ENCODE measurements around the gene LTB4R2.
"Not testable (repeated sequence)": the region's sequence is repeated elsewhere in the genome, so short reads cannot be mapped to it uniquely, and the experiment has no call there.

The LTB4R2 gene

DNA sequence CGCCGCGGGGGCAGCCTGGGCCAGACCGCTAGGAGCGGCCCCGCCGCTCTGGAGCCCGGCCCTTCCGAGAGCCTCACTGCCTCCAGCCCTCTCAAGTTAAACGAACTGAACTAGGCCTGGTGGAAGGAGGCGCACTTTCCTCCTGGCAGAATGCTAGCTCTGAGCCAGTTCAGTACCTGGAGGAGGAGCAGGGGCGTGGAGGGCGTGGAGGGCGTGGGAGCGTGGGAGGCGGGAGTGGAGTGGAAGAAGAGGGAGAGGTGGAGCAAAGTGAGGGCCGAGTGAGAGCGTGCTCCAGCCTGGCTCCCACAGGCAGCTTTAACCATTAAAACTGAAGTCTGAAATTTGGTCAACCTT, 6.6 kb downstream of the LTB4R2 start:
- no peak overlapping the region for H3K27ac Mint-ChIP-seq
- H3K36me3 Mint-ChIP-seq (ENCODE audit: low read depth): peaks cover 20% of the 10 kb centered on the region
- no peaks in the 10 kb centered on the region for H3K9me3 Mint-ChIP-seq
- no peak overlapping the region for H3K4me3 Mint-ChIP-seq
- peaks cover 54% of the 10 kb centered on the region for H3K4me1 Mint-ChIP-seq (ENCODE audit: low read depth)
- no peaks in the 10 kb centered on the region for H3K27me3 Mint-ChIP-seq

DNA sequence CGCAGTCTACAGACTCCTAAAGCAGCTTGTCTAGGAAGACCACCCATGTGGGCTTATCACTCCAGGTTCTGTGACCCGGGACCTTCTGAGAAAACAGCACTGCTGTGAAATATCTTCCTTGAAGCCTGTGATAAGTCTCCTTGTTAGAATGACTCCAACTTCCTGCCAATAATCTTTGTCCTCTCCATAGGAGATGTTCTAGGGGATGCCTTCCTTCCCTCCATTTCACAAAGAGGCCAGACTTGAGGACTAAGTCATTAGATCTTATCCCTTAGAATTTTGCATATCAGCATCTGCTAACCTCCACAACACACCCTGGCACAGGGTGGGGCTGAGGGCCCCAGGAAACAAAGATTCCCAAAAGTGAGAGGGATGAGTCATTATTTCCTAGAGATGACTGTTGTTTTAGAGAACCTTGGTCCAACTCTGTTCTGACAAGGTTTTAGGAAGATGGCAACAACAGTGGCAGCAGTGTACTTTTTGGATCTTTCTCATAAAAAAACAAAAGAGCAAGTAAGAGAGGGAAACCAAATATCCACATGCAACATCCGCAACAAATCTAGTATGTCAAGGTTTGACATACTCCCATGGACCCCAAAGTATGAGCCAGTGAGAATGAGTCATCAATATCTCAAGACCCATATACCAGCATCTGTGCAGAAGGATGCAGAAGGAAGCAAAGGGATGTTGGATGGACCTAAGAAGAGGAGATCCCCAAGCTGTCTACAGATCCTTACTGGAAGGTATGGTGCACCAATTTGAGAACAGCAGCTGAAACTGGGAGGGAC, 7.4 kb downstream of the LTB4R2 start:
- Mint-ChIP-seq H3K36me3 (ENCODE audit: low read depth) (peaks cover 16% of the 10 kb centered on the region), H3K27ac (peak overlapping the region; percentile 74), H3K4me3 (no peak overlapping the region), H3K9me3 (no peaks in the 10 kb centered on the region), H3K27me3 (no peaks in the 10 kb centered on the region), H3K4me1 (ENCODE audit: low read depth) (peaks cover 46% of the 10 kb centered on the region)

DNA sequence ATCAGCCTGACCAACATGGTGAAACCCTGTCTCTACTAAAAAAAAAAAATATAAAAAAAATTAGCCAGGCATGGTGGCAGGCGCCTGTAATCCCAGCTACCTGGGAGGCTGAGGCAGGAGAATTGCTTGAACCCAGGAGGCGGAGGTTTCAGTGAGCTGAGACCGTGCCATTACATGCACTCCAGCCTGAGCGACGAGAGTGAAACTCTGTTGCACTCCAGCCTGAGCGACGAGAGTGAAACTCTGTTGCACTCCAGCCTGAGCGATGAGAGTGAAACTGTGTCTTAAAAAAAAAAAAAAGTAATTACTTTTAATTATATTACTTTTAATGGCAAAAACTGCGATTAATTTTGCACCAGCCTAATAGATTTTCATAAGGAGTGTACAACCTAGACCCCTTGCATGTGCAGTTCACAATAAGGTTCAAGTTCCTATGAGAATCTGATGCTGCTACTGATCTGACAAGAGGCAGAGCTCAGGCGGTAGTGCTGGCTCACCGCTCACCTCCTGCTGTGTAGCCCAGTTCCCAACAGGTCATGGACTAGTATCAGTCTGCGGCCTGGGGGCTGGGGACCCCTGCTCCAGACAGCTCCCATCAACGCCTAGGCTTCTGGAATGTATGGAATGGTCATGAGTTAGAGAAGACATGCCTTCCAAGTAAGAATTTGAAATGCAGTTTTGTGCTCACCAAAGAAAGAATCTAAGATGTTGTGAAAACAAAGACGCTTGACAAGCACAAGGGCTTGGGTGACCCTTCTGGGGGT, 11.5 kb downstream of the LTB4R2 start:
- Mint-ChIP-seq H3K4me3 (no peak overlapping the region), H3K27ac (no peak overlapping the region), H3K9me3 (no peaks in the 10 kb centered on the region), H3K27me3 (no peaks in the 10 kb centered on the region), H3K36me3 (ENCODE audit: low read depth) (peaks cover 3% of the 10 kb centered on the region), H3K4me1 (ENCODE audit: low read depth) (peaks cover 12% of the 10 kb centered on the region)

DNA sequence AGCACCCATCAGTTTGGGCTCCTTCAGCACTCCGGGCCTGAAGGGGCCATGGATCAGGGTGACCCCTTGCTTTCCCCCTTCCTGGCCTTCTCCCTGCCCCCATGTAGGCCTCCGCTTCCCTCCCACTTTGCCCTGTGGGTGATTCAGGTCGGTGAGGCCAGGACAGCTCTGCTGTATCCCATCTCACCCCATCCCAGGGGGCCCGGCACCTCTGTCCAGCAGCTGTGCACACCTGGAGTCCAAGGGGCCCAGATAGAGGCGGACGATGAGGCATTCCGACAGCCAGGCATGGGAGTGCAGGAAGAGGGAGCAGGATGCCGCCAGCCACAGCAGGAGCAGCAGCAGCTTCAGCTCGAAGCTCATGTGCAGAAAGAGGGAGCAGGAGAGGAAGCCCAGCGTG, 12.7 kb downstream of the LTB4R2 start:
- H3K4me3 Mint-ChIP-seq: no peak overlapping the region
- H3K4me1 Mint-ChIP-seq (ENCODE audit: low read depth): peaks cover 9% of the 10 kb centered on the region
- no peak overlapping the region for H3K27ac Mint-ChIP-seq
- no peaks in the 10 kb centered on the region for H3K9me3 Mint-ChIP-seq
- no peaks in the 10 kb centered on the region for H3K27me3 Mint-ChIP-seq
- H3K36me3 Mint-ChIP-seq (ENCODE audit: low read depth): no peaks in the 10 kb centered on the region

DNA sequence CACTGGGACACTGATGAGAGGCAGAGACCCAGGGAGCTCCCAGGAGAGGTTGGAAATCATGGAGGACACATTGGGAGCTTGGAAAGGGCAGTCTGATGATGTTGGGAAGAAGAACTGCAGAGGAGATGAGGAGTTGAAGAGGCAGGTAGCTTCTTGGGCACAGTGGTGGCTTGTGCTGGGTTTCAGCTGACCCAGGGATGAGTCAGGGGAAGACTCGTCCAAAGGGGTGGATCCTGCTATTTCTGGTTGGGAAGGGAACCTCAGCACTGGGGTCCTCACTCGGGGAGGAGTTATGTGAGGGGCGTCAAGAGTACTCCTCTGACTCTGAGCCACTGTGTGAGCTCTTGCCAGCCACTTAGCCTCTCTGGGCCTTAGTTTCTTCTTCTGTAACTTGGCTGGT, 13.4 kb downstream of the LTB4R2 start:
- H3K36me3 Mint-ChIP-seq (ENCODE audit: low read depth): no peaks in the 10 kb centered on the region
- H3K9me3 Mint-ChIP-seq: no peaks in the 10 kb centered on the region
- no peaks in the 10 kb centered on the region for H3K27me3 Mint-ChIP-seq
- no peak overlapping the region for H3K4me3 Mint-ChIP-seq
- H3K27ac Mint-ChIP-seq: no peak overlapping the region
- peaks cover 7% of the 10 kb centered on the region for H3K4me1 Mint-ChIP-seq (ENCODE audit: low read depth)

DNA sequence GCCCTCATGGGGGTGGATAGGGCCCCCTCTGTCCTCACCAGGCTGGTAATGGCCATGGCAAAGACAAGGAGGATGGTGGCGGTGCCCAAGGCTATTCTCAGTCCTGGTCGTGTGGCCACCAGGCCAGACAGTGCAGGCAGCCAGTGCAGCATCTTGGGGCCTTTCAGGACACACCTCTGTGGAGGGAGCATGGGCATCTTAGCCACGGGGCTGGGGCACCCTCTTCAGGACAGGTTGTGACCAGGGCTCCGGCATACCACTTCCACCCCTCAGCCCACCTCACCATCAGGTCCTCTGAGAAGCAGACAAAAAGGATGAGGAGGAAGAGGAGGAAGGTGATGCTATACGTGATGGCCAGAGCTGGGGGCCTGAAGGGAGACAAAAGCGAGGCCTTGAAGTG, 14.1 kb downstream of the LTB4R2 start:
- no peaks in the 10 kb centered on the region for H3K36me3 Mint-ChIP-seq (ENCODE audit: low read depth)
- no peak overlapping the region for H3K4me3 Mint-ChIP-seq
- peaks cover 13% of the 10 kb centered on the region for H3K4me1 Mint-ChIP-seq (ENCODE audit: low read depth)
- no peaks in the 10 kb centered on the region for H3K9me3 Mint-ChIP-seq
- no peaks in the 10 kb centered on the region for H3K27me3 Mint-ChIP-seq
- no peak overlapping the region for H3K27ac Mint-ChIP-seq

DNA sequence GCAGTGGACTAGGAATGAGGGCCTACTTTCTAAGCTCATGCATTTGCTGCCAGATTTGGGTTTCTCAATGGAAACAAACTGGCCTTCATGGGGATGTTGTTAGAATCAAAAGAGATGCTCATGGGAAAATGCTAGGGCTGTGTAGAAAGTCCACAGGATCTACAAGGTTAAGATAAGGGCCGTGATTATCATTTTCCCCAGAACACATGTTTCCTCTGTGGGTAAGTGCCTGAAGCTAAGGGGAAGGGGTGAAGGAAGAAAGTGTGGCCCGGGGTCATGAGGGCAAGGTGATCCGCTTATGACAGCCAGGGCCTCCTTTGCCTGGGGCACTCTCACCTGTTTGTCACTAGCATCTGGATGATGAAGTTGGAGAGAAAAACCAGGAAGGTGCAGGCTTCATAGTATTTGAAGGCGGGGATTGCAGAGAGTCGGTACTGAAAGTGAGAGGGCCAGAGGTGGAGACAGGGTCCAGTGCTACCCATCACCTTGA, 15.1 kb downstream of the LTB4R2 start:
- Mint-ChIP-seq H3K27me3 (no peaks in the 10 kb centered on the region), H3K9me3 (no peaks in the 10 kb centered on the region), H3K27ac (no peak overlapping the region), H3K4me1 (ENCODE audit: low read depth) (peaks cover 23% of the 10 kb centered on the region), H3K4me3 (no peak overlapping the region), H3K36me3 (ENCODE audit: low read depth) (no peaks in the 10 kb centered on the region)

DNA sequence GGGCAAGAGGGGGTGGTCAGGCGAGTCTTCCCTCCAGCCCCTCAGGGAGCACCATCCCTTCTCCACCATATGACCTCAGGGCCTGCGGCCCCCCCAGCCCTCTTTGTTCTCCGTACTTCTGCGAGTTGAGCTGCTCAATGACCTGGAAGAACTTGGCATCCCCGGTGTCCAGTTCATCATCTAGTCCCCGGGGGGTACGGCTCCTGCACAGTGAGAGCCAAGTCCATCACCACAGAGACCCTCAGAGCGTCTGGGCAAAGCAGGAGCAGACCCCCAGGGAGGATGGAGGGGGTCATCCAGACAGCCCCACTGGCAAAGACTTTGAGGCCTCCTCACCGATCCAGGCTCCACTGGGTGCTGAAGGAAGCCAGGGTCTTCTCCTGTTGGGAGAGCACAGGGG, 16.0 kb downstream of the LTB4R2 start:
- Mint-ChIP-seq H3K4me3 (no peak overlapping the region), H3K27ac (no peak overlapping the region), H3K4me1 (ENCODE audit: low read depth) (peaks cover 31% of the 10 kb centered on the region), H3K9me3 (no peaks in the 10 kb centered on the region), H3K27me3 (peaks cover 6% of the 10 kb centered on the region), H3K36me3 (ENCODE audit: low read depth) (no peaks in the 10 kb centered on the region)

DNA sequence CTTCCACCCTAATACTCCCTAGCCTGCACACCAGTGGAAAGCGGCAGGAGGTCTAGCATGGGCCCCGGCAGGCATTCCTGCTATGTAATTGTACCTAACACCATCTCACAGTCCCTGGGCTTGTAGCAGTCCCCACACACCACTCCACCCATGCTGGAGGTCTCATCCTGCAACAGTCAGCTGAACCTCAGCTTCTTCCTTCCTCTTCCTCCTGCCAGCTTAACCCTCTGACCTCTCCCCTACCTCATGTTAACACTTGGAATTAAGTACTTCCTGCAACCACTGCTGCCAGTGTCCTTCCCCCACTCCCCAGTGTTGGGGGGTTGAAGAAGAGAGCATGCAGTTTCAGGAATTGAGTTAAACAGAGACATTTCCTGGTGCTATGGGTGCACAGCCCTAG, 17.4 kb downstream of the LTB4R2 start:
- no peaks in the 10 kb centered on the region for H3K9me3 Mint-ChIP-seq
- H3K4me3 Mint-ChIP-seq: no peak overlapping the region
- H3K27ac Mint-ChIP-seq: no peak overlapping the region
- H3K27me3 Mint-ChIP-seq: peaks cover 10% of the 10 kb centered on the region
- H3K36me3 Mint-ChIP-seq (ENCODE audit: low read depth): no peaks in the 10 kb centered on the region
- peaks cover 39% of the 10 kb centered on the region for H3K4me1 Mint-ChIP-seq (ENCODE audit: low read depth)

DNA sequence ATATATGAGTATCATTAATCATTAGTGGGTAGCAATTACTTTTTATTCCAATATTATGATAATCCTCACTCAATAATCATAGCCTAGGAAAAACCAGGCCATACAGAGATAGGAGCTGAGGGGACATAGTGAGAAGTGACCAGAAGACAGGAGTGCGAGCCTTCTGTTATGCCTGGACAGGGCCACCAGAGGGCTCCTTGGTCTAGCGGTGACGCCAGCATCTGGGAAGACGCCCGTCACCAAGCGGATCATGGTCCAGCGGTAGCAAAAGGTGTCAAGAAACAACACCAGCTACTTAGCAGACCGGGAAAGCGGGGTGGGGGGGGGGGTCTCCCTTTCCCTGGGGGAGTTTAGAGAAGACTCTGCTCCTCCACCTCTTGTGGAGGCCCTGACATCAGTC, 18.0 kb downstream of the LTB4R2 start:
- H3K27ac Mint-ChIP-seq; H3K9me3 Mint-ChIP-seq; H3K36me3 Mint-ChIP-seq (ENCODE audit: low read depth); H3K4me3 Mint-ChIP-seq: not testable (repeated sequence)
- Mint-ChIP-seq H3K4me1 (ENCODE audit: low read depth) (peaks cover 45% of the 10 kb centered on the region), H3K27me3 (peaks cover 14% of the 10 kb centered on the region)

DNA sequence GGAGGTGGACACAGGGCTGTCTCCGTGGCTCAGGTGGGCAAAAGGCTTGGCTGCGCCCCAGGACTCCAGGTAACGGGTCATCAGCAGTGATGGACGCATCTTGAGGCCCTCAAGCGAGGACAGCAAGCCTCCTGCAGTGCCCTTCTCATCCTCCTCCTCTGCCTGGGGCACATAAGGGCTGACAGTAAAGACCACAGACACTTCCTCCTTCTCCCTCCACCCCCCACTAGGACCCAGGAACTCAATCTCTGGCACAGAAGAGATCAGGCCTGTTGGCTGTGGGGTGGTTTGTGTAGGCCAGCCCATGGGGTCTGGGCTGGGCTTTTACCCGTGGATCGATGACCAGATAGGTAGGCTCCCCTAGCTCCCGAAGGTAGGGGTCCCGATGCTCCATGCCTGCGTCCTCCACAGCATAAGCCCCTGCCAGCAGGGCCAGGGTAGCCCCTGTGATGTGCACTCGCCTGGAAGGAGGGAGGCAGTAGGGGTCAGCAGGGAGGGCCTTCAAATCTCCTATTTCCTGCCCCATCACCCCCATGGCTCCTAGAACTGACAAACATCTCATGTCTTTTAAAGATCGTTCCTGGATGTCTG, 19.2 kb downstream of the LTB4R2 start:
- Mint-ChIP-seq H3K36me3 (ENCODE audit: low read depth) (no peaks in the 10 kb centered on the region), H3K4me3 (no peak overlapping the region), H3K27ac (peak overlapping the region; percentile 36), H3K27me3 (peaks cover 22% of the 10 kb centered on the region), H3K4me1 (ENCODE audit: low read depth) (peaks cover 58% of the 10 kb centered on the region), H3K9me3 (no peaks in the 10 kb centered on the region)

DNA sequence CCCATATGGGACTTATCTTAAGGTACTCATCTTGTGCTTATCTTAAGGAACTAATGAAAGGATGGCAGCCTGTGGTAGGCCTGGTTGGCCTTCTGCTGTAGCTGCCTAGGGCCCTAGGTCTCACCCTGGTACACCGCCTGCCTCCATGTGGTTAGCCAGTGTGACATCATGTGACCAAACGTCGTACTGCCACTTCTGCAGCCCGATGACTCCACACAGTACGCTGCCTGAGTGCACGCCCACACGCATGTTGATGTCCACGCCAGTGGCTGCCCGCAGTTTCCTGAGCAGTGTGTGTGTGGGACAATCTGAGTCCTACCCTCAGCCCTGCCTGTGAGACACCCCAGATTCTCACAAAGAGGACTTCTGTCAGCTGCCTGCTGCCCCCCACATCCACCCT, 19.8 kb downstream of the LTB4R2 start:
- H3K9me3 Mint-ChIP-seq: no peaks in the 10 kb centered on the region
- H3K27ac Mint-ChIP-seq: no peak overlapping the region
- H3K27me3 Mint-ChIP-seq: peaks cover 24% of the 10 kb centered on the region
- H3K36me3 Mint-ChIP-seq (ENCODE audit: low read depth): no peaks in the 10 kb centered on the region
- peaks cover 61% of the 10 kb centered on the region for H3K4me1 Mint-ChIP-seq (ENCODE audit: low read depth)
- peak overlapping the region; percentile 8 for H3K4me3 Mint-ChIP-seq

DNA sequence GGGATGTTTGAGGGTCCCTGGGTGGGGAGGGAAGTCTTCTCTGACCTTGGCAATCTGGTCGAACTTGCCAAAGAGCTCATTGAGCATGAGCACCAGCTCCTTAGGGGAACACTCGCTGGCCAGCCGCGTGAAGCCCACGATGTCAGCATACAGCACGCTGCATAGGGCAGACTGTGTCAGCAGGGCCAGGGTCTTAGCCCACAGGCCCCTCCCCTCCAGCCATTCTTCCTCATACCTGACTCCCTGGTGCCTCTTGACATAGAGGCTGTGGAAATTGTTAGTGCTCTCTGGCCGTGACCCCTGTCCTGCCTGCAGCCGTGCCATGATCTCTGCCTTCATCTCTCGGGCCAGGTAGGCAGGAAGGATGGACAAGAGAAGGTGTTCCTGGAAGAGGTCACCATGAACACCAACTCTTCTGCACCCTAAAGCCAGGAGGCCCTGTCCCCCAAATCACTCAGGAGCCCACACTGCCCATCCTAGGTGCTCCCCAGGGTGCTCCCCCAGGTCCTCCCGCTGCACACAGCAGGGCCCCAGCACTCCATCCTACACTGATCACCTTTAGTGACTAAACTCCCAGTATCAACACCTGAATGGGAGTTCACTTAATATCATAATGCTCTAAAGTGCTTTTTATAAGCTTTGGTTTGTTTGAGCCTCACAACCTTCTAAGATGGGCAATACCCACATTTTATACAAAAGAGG, 21.2 kb downstream of the LTB4R2 start:
- Mint-ChIP-seq H3K27ac (no peak overlapping the region), H3K36me3 (ENCODE audit: low read depth) (peaks cover 2% of the 10 kb centered on the region), H3K4me1 (ENCODE audit: low read depth) (peaks cover 69% of the 10 kb centered on the region), H3K27me3 (peaks cover 31% of the 10 kb centered on the region), H3K9me3 (no peaks in the 10 kb centered on the region), H3K4me3 (no peak overlapping the region)

DNA sequence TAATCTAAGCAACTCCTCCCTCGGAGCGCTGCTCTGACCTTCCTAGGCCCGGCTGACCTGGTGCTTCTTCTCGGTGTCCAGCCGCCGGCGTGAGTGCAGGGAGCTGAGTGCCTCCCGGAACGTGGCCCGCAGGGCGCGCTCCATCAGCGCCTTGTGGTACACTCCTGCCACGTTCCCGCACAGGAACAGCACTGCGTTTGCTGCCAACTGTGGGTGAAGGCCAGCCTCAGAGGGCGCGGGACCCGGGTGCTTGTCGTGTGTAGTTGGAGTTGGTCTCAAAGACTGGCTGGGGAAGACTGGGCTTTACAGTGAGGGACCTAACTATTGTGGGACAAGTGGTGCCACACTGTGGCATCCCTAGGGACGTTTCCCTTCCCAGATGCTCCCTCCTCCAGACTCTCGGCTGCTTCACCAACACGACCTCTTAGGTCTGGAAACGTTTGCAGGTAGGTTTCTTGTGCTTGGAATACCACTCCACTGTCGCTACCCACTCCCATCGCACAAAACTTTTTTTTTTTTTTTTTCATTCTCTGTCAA, 21.9 kb downstream of the LTB4R2 start:
- Mint-ChIP-seq H3K4me1 (ENCODE audit: low read depth) (peaks cover 69% of the 10 kb centered on the region), H3K4me3 (peak overlapping the region; percentile 80), H3K36me3 (ENCODE audit: low read depth) (peaks cover 6% of the 10 kb centered on the region), H3K27ac (peak overlapping the region; percentile 12), H3K9me3 (no peaks in the 10 kb centered on the region), H3K27me3 (peaks cover 31% of the 10 kb centered on the region)
